Ishikawa (cell line): Measurements from ENCODE around the gene KRI1.

ENCODE experiments used
- CEBPB ChIP-seq: IDR thresholded peaks from 2 replicates; pipeline ENCODE4 v1.6.1; 2012
- EGR1 ChIP-seq: IDR thresholded peaks from 2 replicates; pipeline ENCODE4 v1.6.1; 2012
- EP300 ChIP-seq: IDR thresholded peaks from 2 replicates; pipeline ENCODE4 v1.6.1; 2012; ENCODE audit warnings: borderline replicate concordance
- MAX ChIP-seq: IDR thresholded peaks from 2 replicates; pipeline ENCODE4 v1.6.1; 2012
- RAD21 ChIP-seq: IDR thresholded peaks from 2 replicates; pipeline ENCODE4 v1.6.1; 2012; ENCODE audit warnings: low read depth
- TAF1 ChIP-seq: IDR thresholded peaks from 2 replicates; pipeline ENCODE4 v1.6.1; 2012; ENCODE audit warnings: low read depth, mild to moderate bottlenecking
- TEAD4 ChIP-seq: IDR thresholded peaks from 2 replicates; pipeline ENCODE4 v1.6.1; 2012
- USF1 ChIP-seq: IDR thresholded peaks from 2 replicates; pipeline ENCODE4 v1.6.1; 2012
- YY1 ChIP-seq: IDR thresholded peaks from 2 replicates; pipeline ENCODE4 v1.6.1; 2012; ENCODE audit warnings: low read depth

GRCh38 chr19:10603873-10604459 lies 38.2 kb upstream of the KRI1 start:
- no peak for TF ChIP-seq USF1
- TF ChIP-seq TAF1: no peak
- no peak for TF ChIP-seq CEBPB
- no peak for TF ChIP-seq MAX
- no peak for TF ChIP-seq TEAD4
- no peak for TF ChIP-seq RAD21
- TF ChIP-seq EP300: no peak
- no peak for TF ChIP-seq YY1
- TF ChIP-seq EGR1: no peak
